22Rv1 (cell line): ENCODE results near the gene FZD8.

Experiments
- H3K27ac ChIP-seq: fragments of 450-650 bp; 2 replicates; pipeline ENCODE4 v1.5.1; 2017
- CTCF ChIP-seq: fragments of 450-650 bp; IDR thresholded peaks from 2 replicates; pipeline ENCODE4 v1.5.1; 2017; ENCODE audit warnings: mild to moderate bottlenecking
- ZFX ChIP-seq: fragments of 450-650 bp; IDR thresholded peaks from 2 replicates; pipeline ENCODE4 v1.6.1; 2017; ENCODE audit warnings: antibody characterized with exemption, borderline replicate concordance

FZD8 gene

DNA sequence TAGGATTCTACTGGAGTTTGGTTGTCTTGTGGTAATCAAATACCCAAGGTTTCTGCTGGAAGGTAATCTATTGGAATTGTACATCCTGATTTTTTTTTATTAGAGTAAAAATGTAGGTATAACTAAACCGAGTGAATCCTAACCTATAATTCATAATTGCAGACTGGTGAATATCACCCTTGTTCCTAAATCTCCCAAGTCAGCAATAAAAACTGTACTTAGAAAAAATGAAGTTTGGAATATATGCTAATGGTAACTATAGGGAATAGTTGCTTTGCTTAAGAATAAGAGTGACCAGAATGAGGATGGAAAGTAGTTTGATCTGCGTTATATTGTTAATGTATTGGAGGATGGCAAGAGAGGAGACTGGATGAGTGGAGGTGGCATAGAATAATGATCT lies 10.7 kb upstream of the FZD8 start:
- H3K27ac ChIP-seq = no peak overlapping the region
- TF ChIP-seq ZFX (no peak), CTCF (no peak)

DNA sequence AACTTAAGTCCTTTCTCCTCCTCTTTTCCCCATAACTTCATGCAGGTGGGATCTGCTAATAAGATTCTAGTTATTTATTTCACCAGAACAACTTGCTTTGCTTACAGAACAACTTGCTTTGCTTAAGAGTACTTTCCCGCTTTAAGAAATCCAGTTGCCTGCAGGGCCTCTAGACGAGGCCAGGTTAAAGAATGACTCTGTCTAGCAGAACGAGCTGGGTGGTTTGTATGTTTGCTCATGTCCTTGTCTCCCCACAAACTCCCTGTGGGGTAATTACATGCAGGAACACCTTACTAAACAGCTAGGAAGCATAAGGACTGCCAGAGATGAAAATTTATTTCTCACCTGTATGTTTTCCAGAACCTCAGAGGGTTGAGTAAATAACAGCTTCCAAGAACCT lies 8.8 kb upstream of the FZD8 start:
- no peak overlapping the region for H3K27ac ChIP-seq
- TF ChIP-seq CTCF (no peak), ZFX (no peak)

DNA sequence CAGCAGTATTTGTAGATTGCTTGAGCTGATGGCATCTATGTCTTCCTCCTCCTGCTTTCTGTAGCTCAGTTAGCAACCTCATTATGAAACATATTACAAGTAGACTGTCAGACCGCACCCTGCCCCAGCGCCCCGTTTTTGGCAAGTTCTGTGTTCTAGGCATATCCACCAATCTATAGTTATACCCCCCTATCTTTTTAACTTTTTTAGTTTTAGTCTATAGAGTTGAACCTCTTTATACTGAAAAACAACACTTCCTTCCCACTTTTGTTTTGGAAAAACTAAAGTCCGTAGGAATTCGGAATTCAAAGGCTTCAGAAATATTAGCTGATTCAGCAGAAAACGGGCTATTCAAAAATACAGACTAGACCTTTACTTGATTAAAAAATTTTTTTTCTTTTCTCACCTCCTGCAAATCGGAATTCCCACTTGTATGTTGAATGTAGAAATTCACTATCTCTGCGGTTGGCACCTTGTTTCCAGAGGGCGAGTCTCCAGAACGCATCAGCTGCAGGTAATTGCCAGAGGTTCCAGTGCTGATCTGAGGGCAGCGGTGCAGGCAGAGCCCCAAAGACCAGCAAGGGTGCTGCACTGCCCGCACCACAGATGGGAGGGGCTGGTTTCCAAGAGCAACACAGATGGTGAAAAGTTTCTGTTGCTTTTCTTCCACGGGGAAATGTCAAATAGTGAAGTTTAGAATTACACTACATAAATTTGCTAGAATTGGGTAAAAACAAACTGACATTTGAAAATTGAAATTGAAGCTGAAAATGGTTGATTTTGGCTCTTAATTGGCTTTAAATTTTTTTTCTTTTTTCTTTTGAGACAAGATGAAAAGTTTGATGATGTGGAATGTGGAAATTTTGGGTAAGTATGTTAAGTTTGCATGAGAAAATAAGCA lies 2.2 kb upstream of the FZD8 start:
- TF ChIP-seq ZFX = no peak
- TF ChIP-seq CTCF = no peak
- peak overlapping the region; percentile 94 for H3K27ac ChIP-seq

GRCh38 chr10:35643151-35644049 lies 1.3 kb upstream of the FZD8 start:
- H3K27ac ChIP-seq = peak overlapping the region; percentile 94
- TF ChIP-seq ZFX = no peak
- no peak for TF ChIP-seq CTCF

DNA sequence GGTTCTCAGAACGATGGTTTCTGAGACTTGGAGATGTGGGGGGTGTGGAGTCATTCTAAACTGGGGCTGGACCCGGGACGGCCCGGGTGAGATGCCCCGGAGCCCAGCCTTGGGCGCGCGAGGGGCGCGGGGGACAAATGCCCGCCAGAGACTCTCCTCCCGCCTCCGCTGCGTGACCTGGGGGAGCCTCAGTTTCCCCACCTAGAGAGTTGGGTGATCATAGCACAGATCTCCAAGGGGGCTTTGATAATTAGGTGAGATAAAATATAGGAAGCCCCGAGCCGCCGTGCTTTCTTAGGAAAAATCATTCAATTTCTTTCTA lies 658 bp upstream of the FZD8 start:
- TF ChIP-seq ZFX = no peak
- no peak for TF ChIP-seq CTCF
- peak overlapping the region; percentile 94 for H3K27ac ChIP-seq

DNA sequence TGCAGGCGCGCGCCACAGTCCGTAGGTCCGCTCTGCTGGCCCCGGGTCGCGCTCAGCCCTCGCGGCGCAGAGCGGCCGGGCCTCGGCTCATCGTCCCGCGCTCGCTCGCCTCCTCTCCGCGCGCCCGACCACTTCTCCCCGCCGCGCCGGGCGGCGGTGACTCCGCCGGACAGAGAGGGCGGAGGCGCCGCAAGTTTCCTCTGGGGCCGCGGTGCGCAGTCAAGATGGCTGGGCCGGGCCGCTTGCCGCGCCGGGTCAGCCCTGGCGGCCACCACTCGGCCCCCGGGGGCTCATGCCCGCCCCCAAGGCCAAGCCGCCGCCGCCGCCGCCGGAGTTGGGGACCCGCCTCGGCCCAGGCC lies 441 bp downstream of the FZD8 start:
- peak overlapping the region; percentile 94 for H3K27ac ChIP-seq
- TF ChIP-seq CTCF = no peak
- TF ChIP-seq ZFX = no peak
